Right cardiac atrium (tissue), 5 donors: ENCODE measurements around the gene EPYC. TPM values are rescaled to one million over a fixed set of nuclear protein-coding genes. Genes with fewer than 3 reads are reported as not detected.

ENCODE experiments used
- ATAC-seq, 2 donors: fragments of 200-7000 bp; cut with Tn5 transposase; one replicate each; pipeline versions ENCODE4 v1.8.0 to v1.9.1; 2020; ENCODE audit warnings: moderate library complexity in 2 of 2, mild to moderate bottlenecking in 1 of 2
- DNase-seq, 3 donors: peaks; one replicate each; pipeline ENCODE4 v3.0.0-alpha.2; 2020
- H3K27ac ChIP-seq: one replicate; pipeline ENCODE4 v1.5.1; 2013; ENCODE audit warnings: mild to moderate bottlenecking, low read length, control low read depth, moderate library complexity
- H3K27me3 ChIP-seq: one replicate; pipeline ENCODE4 v1.6.1; 2013; ENCODE audit not compliant: control insufficient read depth, insufficient read depth
- H3K4me1 ChIP-seq: one replicate; pipeline ENCODE4 v1.6.1; 2013; ENCODE audit warnings: low read length; ENCODE audit not compliant: control insufficient read depth, insufficient read depth
- H3K4me3 ChIP-seq: one replicate; pipeline ENCODE4 v1.5.1; 2013; ENCODE audit warnings: low read length, control low read depth
- H3K9me3 ChIP-seq: one replicate; pipeline ENCODE4 v1.6.1; 2013; ENCODE audit warnings: low read length; ENCODE audit not compliant: control insufficient read depth
- WGBS: extraction: QIAGEN DNeasy Blood & Tissue Kit; methylation state at CpG from one replicate; pipeline ENCODE4 v1.1.7; 2013; 5-methylcytosine and 5-hydroxymethylcytosine counted together
- intact Hi-C, 4 donors: fragments of 100-400 bp; cut with DNase I; formaldehyde crosslinking; loops; one replicate each; pipeline versions ENCODE4 v1.11.0 to v1.14.0; 2022 to 2023
- long read RNA-seq, 4 donors: library from polyadenylated mRNA; unstranded; transcript quantifications; one replicate each; pipeline ENCODE4 v2.0.0, GENCODE V29; 2020 to 2021
- polyA plus RNA-seq: library from polyadenylated mRNA; stranded (reverse); fragments of 200-250 nt; gene quantifications from one replicate; pipeline ENCODE4 v1.2.3, GENCODE V29; 2013
- total RNA-seq, 4 donors: library from RNA; stranded (reverse); fragmentation: NEBNext Ultra II Directional; extraction: Animal tissue kit (Norgen Biotek cat#: 25700); gene quantifications; one replicate each; pipeline ENCODE4 v1.2.1, GENCODE V29; 2021
- donor health status: healthy with polysubstance abuse.
- donor health status: DM: no; HTN: yes; CAD: no.
- donor health status: DM: no; HTN: no; CAD: no.
- donor health status: DM: no; HTN: yes; CAD: no; lungs with severe emphysema.
- donor health status: DM: yes; HTN: yes; CAD: no.

The EPYC gene, protein sequence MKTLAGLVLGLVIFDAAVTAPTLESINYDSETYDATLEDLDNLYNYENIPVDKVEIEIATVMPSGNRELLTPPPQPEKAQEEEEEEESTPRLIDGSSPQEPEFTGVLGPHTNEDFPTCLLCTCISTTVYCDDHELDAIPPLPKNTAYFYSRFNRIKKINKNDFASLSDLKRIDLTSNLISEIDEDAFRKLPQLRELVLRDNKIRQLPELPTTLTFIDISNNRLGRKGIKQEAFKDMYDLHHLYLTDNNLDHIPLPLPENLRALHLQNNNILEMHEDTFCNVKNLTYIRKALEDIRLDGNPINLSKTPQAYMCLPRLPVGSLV
- not detected for total RNA-seq
- polyA plus RNA-seq: 0.09 TPM
- long read RNA-seq, donor 1: 0 reads
- long read RNA-seq, donor 2: 0 reads
- long read RNA-seq, donor 3: 0 reads
- long read RNA-seq, donor 4: 0 reads

- Histone ChIP-seq H3K4me3 (no peak within 1 kb of the TSS), H3K27me3 (no peaks in the 10 kb centered on the region), H3K4me1 (no peaks in the 10 kb centered on the region), H3K9me3 (no peaks in the 10 kb centered on the region), H3K27ac (no peak within 1 kb of the TSS)
- intact Hi-C loops: no loop called here
- no peak for DNase-seq
- ATAC-seq: no peak
Measured at GRCh38 chr12:91004872-91005271, at the start of gene EPYC. Gene EPYC, minus strand, starts transcription at chr12:91004972. Its CDS starts 2,407 bp downstream, at chr12:91002565.

- H3K9me3 ChIP-seq: no peaks in the 10 kb centered on the region
- intact Hi-C loops: no loop called here
- 31% methylated on average over 4 of the region's 4 CpGs for WGBS
- no peak overlapping the region for H3K4me3 ChIP-seq
- no peak for ATAC-seq
- H3K4me1 ChIP-seq: no peaks in the 10 kb centered on the region
- H3K27me3 ChIP-seq: no peaks in the 10 kb centered on the region
- no peak overlapping the region for H3K27ac ChIP-seq
- DNase-seq: no peak
Measured at GRCh38 chr12:91053951-91054715, 49.4 kb upstream of the EPYC start.

DNA sequence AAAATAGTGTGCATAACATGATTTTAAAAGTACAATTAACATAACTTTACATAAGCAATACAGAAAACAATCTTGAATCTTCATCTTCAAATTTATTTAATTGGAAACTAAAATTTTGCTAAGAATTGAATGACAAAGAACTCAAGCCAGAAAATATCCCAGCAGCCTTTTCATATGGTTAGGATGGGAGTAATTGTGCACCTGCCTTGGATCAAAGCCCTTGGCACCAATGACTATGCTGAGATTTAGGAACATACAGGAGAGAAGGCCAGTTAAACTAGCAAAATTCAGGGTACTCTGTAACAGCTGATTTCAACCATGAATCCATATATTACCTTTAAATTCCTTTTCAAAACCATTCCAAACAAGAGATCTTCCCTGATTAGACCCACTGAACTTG, 47.3 kb upstream of the EPYC start:
- DNase-seq (no peak), ATAC-seq (no peak)
- intact Hi-C loops: no loop called here
- H3K27ac ChIP-seq: no peak overlapping the region
- no peaks in the 10 kb centered on the region for H3K27me3 ChIP-seq
- no peaks in the 10 kb centered on the region for H3K9me3 ChIP-seq
- H3K4me3 ChIP-seq: no peak overlapping the region
- H3K4me1 ChIP-seq: no peaks in the 10 kb centered on the region

DNA sequence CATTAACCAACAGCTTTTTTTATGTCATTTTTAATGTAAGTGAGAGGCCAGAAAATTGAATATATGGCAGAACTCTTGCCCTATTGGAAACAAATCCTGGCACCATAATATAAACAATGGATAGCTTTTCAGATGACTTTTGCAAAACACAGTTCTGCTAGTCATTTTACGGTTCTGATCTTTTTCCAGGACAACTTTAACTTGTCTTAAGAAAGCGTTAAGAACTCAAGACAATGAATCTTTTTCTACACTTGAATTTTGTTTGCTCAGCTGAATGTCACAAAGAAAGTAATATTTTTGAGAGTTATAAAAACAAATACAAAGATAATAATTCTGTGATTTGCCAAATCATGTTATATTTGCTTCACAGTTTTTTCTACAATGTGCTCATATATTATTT, 39.8 kb upstream of the EPYC start:
- DNase-seq: no peak
- WGBS: 61% methylated on average over 2 of the region's 2 CpGs
- no peak for ATAC-seq
- Histone ChIP-seq H3K4me1 (no peaks in the 10 kb centered on the region), H3K4me3 (no peak overlapping the region), H3K27me3 (no peaks in the 10 kb centered on the region), H3K27ac (no peak overlapping the region), H3K9me3 (no peaks in the 10 kb centered on the region)
- intact Hi-C loops: no loop called here

DNA sequence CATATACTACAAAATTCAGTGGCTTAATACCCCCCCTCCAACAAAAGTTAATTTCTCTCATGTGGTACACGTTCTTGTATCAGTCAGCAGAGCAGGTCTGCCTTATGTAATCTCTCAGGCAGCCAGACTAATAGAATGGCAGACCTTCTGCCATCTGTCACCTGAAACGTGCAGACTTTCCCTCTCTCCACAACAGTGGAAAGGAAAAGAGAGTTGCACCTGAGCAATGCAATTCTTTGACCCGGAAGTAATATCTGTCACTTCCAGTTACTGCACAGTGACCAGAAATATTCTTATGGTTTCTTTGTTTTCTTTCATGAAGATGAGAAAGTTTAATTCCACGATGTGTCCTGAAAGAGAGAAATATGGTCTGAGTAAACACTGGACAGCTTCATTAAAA, 38.6 kb upstream of the EPYC start:
- Histone ChIP-seq H3K9me3 (no peaks in the 10 kb centered on the region), H3K4me1 (no peaks in the 10 kb centered on the region), H3K27me3 (no peaks in the 10 kb centered on the region), H3K4me3 (no peak overlapping the region), H3K27ac (no peak overlapping the region)
- ATAC-seq (no peak), DNase-seq (no peak)
- 72% methylated on average over 4 of the region's 4 CpGs for WGBS
- intact Hi-C loops: no loop called here

GRCh38 chr12:91040096-91040755, 35.5 kb upstream of the EPYC start:
- ATAC-seq (no peak), DNase-seq (no peak)
- Histone ChIP-seq H3K27me3 (no peaks in the 10 kb centered on the region), H3K4me1 (no peaks in the 10 kb centered on the region), H3K4me3 (no peak overlapping the region), H3K27ac (no peak overlapping the region), H3K9me3 (no peaks in the 10 kb centered on the region)
- 66% methylated on average over 1 of the region's 1 CpG for WGBS
- intact Hi-C loops: no loop called here

DNA sequence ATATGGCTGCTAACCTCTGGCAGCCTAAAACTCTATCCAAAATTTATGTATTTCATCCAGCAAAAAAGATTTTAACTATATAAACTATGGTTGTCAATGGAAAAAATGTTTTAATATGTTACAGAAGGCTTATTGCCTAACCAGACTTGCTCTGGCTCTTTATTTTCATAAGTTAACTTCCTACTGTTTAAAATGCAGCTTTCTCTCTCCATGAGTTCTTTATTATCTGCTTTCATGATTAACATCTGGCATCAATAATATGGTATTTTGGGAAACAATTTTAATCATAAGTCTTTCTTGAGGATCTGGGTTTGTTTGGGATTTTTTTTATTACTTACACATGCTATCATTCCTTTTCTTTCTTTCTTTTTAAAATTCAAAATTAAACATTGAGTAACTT, 32.5 kb upstream of the EPYC start:
- Histone ChIP-seq H3K4me1 (no peaks in the 10 kb centered on the region), H3K27me3 (no peaks in the 10 kb centered on the region), H3K27ac (no peak overlapping the region), H3K4me3 (no peak overlapping the region), H3K9me3 (no peaks in the 10 kb centered on the region)
- intact Hi-C loops: no loop called here
- no peak for DNase-seq
- no peak for ATAC-seq

DNA sequence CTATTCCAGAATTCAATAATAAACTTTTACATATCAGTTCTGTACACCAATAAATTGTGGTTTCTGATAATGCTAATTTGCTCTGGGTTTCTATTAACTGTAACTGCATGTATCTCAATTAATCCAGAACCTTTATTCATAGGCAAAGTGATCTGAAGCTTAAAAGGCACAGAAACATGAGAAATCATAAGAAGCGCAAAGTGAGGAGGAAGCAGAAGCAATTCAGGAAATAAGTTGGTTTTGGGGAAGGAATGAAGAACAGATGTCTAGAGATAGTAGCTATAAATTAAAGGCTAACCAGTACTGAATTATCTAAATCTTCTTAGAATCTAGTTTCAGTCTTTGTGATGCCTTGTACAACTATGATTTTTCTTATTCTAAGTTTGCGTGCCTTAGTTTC, 28.5 kb upstream of the EPYC start:
- 86% methylated on average over 2 of the region's 2 CpGs for WGBS
- H3K4me3 ChIP-seq: no peak overlapping the region
- H3K27me3 ChIP-seq: no peaks in the 10 kb centered on the region
- no peak for ATAC-seq
- H3K27ac ChIP-seq: no peak overlapping the region
- H3K4me1 ChIP-seq: no peaks in the 10 kb centered on the region
- no peaks in the 10 kb centered on the region for H3K9me3 ChIP-seq
- intact Hi-C loops: no loop called here
- DNase-seq: no peak

DNA sequence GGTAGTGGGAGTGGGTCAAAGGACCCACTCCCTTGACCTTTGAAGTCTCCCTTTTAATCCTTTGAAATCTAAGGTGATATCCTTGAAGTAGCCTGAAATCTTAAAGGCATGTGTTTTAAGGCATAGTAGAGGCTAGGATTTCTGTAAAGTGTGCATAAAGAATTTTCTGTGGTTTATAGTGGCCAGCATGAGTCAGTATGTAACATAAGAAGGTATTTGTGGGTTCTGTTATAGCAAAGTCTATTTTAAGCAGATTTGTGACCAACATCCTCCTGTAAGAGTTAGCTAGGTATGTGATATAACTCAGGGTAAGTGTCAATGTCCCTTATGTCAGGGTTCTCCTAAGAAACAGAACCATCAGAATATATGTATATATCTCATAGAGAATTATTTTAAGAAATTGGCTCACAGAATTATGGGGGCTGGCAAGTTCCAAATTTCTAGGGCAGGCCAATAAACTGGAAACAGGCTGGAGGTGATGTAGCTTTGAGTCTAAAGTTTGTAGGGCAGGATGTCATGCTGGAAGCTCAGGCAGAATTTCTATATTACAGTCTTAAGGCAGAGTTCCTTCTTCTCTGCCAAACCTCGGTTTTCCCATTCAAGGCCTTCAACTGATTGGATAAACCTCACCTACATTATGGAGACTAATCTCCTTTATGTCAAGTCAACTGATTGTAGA, 18.7 kb upstream of the EPYC start:
- no peak for ATAC-seq
- WGBS: 76% methylated on average over 1 of the region's 1 CpG

GRCh38 chr12:91021076-91021475, 16.3 kb upstream of the EPYC start:
- Histone ChIP-seq H3K27me3 (no peaks in the 10 kb centered on the region), H3K27ac (no peak overlapping the region), H3K4me3 (no peak overlapping the region), H3K4me1 (no peaks in the 10 kb centered on the region), H3K9me3 (no peaks in the 10 kb centered on the region)
- ATAC-seq (no peak), DNase-seq (no peak)
- intact Hi-C loops: no loop called here
- WGBS: 74% methylated on average over 2 of the region's 2 CpGs

More for the DNA sequence above, 18.7 kb upstream of the EPYC start:
- Histone ChIP-seq H3K4me3 (no peak overlapping the region), H3K27ac (no peak overlapping the region), H3K9me3 (no peaks in the 10 kb centered on the region), H3K27me3 (no peaks in the 10 kb centered on the region), H3K4me1 (no peaks in the 10 kb centered on the region)
- intact Hi-C loops: no loop called here
- no peak for DNase-seq

- Histone ChIP-seq H3K27ac (no peak overlapping the region), H3K9me3 (no peaks in the 10 kb centered on the region), H3K4me3 (no peak overlapping the region), H3K27me3 (no peaks in the 10 kb centered on the region), H3K4me1 (no peaks in the 10 kb centered on the region)
- ATAC-seq: no peak
- DNase-seq: no peak
- WGBS: 93% methylated on average over 4 of the region's 4 CpGs
- intact Hi-C loops: no loop called here
Measured at GRCh38 chr12:91019455-91019854, 14.7 kb upstream of the EPYC start.
